ENCODE measurements around the gene RABGGTA.
A peak's percentile ranks its signal among the peaks of the same experiment; 100 is the strongest.
"Not testable (repeated sequence)": the region's sequence is repeated elsewhere in the genome, so short reads cannot be mapped to it uniquely, and the experiment has no call there.

The RABGGTA gene

DNA sequence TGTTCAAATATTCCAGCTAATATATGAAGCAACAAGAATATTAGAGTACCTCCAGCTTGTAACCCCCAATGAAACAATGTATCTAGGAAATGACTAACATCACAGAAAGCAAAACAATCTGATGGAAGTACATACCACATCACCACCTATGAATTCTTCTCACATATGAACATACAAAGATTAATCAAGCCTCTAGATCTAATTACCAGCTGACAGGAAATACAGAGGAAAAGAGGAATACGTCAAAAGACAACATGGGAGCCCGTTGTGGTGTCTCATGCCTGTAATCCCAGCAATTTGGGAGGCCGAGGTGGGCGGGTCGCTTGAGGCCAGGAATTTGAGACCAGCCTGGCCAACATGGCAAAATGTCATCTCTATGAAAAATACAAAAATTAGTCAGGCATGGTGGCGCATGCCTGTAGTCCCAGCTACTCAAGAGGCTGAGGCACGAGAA is 46.8 kb downstream of the RABGGTA start:
- peaks cover 32% of the 10 kb centered on the region for H3K36me3 ChIP-seq (ENCODE audit: insufficient read depth, low read length)
- no peak overlapping the region for H3K9ac ChIP-seq (ENCODE audit: low read depth, low read length)
- 92% methylated on average over 7 of the region's 7 CpGs for WGBS
- H3K9me3 ChIP-seq (ENCODE audit: insufficient read depth, low read depth, low read length), result no peaks in the 10 kb centered on the region
- H3K4me1 ChIP-seq (ENCODE audit: insufficient read depth, low read length), result no peaks in the 10 kb centered on the region
- H3K4me3 ChIP-seq (ENCODE audit: low read length), result no peak overlapping the region
- no peaks in the 10 kb centered on the region for H3K27me3 ChIP-seq (ENCODE audit: insufficient read depth, low read length)
- H3K27ac ChIP-seq (ENCODE audit: low read depth, low read length), result no peak overlapping the region

DNA sequence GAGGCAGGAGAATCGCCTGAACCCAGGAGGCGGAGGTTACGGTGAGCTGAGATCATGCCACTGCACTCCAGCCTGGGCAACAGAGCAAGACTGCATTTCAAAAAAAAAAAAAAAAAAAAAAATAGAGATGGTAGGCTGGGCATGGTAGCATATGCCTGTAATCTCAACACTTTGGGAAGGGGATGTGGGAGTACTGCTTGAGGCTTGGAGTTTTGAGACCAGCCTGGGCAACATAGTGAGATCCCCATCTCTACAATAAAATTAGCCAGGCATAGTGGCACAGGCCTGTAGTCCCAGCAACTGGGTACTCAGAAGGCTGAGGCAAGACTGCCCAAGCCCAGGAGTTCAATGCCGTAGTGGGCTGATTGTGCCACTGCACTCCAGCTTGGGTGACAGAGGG is 48.4 kb downstream of the RABGGTA start:
- WGBS, result 96% methylated on average over 4 of the region's 4 CpGs
- H3K27ac ChIP-seq (ENCODE audit: low read depth, low read length); H3K27me3 ChIP-seq (ENCODE audit: insufficient read depth, low read length); H3K9ac ChIP-seq (ENCODE audit: low read depth, low read length); H3K9me3 ChIP-seq (ENCODE audit: insufficient read depth, low read depth, low read length); H3K4me1 ChIP-seq (ENCODE audit: insufficient read depth, low read length); H3K4me3 ChIP-seq (ENCODE audit: low read length): not testable (repeated sequence)
- peaks cover 32% of the 10 kb centered on the region for H3K36me3 ChIP-seq (ENCODE audit: insufficient read depth, low read length)

DNA sequence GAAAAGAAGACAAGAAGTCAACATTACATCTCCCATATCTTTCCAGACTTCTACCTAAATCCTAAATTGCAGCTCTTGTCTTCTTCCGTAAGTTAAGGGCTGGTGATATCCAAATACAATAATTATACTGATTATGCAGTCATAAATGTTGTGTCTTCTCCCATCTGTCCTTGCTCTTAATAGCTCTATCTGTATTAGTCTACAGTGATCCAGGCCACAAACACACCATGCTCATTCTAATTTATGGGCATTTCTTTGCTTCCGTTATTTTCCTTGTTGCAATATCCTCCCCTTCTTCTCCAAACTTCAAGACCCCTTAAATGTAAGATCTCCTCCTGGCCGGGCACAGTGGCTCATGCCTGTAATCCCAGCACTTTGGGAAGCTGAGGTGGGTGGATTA is 51.9 kb downstream of the RABGGTA start:
- Histone ChIP-seq H3K9me3 (ENCODE audit: insufficient read depth, low read depth, low read length) (no peaks in the 10 kb centered on the region), H3K9ac (ENCODE audit: low read depth, low read length) (no peak overlapping the region), H3K4me3 (ENCODE audit: low read length) (no peak overlapping the region), H3K4me1 (ENCODE audit: insufficient read depth, low read length) (no peaks in the 10 kb centered on the region), H3K27ac (ENCODE audit: low read depth, low read length) (no peak overlapping the region), H3K27me3 (ENCODE audit: insufficient read depth, low read length) (no peaks in the 10 kb centered on the region), H3K36me3 (ENCODE audit: insufficient read depth, low read length) (peaks cover 18% of the 10 kb centered on the region)
- 90% methylated on average over 2 of the region's 3 CpGs for WGBS

DNA sequence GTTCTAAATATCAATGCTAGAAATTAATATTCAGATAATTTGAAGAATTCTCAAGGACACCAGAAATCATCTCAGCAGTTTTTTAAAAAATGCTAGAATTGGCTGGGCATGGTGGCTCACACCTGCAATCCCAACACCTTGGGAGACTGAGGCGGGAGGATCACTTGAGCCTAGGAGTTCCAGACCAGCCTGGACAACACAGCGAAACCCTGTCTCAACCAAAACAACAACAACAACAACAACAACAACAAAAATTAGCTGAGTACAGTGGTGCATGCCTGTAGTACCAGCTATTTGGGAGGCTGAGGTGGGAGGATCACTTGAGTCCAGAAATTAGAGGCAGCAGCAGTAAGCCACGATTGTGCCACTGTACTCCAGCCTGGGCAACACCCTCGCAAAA is 52.3 kb downstream of the RABGGTA start:
- 92% methylated on average over 3 of the region's 4 CpGs for WGBS
- H3K9ac ChIP-seq (ENCODE audit: low read depth, low read length), result no peak overlapping the region
- H3K36me3 ChIP-seq (ENCODE audit: insufficient read depth, low read length), result peaks cover 17% of the 10 kb centered on the region
- H3K9me3 ChIP-seq (ENCODE audit: insufficient read depth, low read depth, low read length), result no peaks in the 10 kb centered on the region
- H3K27me3 ChIP-seq (ENCODE audit: insufficient read depth, low read length), result no peaks in the 10 kb centered on the region
- H3K4me1 ChIP-seq (ENCODE audit: insufficient read depth, low read length), result no peaks in the 10 kb centered on the region
- no peak overlapping the region for H3K4me3 ChIP-seq (ENCODE audit: low read length)
- no peak overlapping the region for H3K27ac ChIP-seq (ENCODE audit: low read depth, low read length)

DNA sequence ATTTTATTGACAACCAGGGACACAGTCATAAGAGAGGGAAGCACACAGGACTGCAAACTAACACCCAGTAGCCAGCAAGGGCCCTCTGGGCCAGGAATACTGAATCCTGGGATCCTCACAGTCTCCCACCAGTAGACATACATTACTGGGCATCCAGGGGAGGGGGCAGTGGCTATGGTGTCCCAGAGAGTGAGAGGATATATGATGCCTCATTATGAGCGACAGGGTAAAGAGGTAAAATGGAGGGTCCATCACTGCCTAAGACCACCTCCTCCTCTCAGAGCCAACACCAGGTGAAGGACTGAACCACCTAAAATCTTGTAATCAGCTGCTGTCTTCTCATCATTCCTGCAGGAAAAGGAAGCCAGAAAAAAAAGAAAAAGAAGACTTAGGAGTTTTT is 54.5 kb downstream of the RABGGTA start:
- WGBS, result no CpG with 5 or more reads among the region's 1 CpG
- not testable (repeated sequence) for H3K4me3 ChIP-seq (ENCODE audit: low read length); H3K9me3 ChIP-seq (ENCODE audit: insufficient read depth, low read depth, low read length); H3K4me1 ChIP-seq (ENCODE audit: insufficient read depth, low read length); H3K27me3 ChIP-seq (ENCODE audit: insufficient read depth, low read length); H3K27ac ChIP-seq (ENCODE audit: low read depth, low read length); H3K9ac ChIP-seq (ENCODE audit: low read depth, low read length)
- peaks cover 22% of the 10 kb centered on the region for H3K36me3 ChIP-seq (ENCODE audit: insufficient read depth, low read length)

DNA sequence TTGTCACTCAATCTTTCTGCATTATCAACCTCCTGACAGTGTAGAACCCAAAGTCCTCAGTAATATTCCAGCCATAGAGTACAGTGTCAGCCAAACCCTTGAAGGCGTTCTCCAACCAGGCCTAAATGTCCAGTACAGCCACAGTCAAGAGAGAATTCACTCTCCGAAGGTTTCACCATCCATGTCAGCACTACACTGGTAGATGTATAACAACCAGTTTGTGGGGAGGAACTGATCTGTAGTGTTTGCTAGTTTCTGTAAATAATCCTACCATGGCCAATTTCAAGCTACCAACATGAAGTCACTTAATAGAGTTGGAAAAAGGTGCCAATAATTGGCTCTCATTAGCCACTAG is 55.1 kb downstream of the RABGGTA start:
- Histone ChIP-seq H3K4me1 (ENCODE audit: insufficient read depth, low read length) (peaks cover 5% of the 10 kb centered on the region; the same call in 1 of the 2 replicates), H3K27ac (ENCODE audit: low read depth, low read length) (no peak overlapping the region; the same call in 1 of the 2 replicates), H3K4me3 (ENCODE audit: low read length) (peak overlapping the region; percentile 93), H3K36me3 (ENCODE audit: insufficient read depth, low read length) (peaks cover 27% of the 10 kb centered on the region), H3K27me3 (ENCODE audit: insufficient read depth, low read length) (no peaks in the 10 kb centered on the region), H3K9ac (ENCODE audit: low read depth, low read length) (no peak overlapping the region), H3K9me3 (ENCODE audit: insufficient read depth, low read depth, low read length) (no peaks in the 10 kb centered on the region)
- 94% methylated on average over 2 of the region's 2 CpGs for WGBS
